ENCODE results near the gene COX14. TPM values are rescaled to one million over a fixed set of nuclear protein-coding genes. Genes with fewer than 3 reads are reported as not detected.

Gene COX14
- total and polyA plus RNA-seq, 4 experiments from 2014 or later = 53.3 to 354 (median 158) TPM

DNA sequence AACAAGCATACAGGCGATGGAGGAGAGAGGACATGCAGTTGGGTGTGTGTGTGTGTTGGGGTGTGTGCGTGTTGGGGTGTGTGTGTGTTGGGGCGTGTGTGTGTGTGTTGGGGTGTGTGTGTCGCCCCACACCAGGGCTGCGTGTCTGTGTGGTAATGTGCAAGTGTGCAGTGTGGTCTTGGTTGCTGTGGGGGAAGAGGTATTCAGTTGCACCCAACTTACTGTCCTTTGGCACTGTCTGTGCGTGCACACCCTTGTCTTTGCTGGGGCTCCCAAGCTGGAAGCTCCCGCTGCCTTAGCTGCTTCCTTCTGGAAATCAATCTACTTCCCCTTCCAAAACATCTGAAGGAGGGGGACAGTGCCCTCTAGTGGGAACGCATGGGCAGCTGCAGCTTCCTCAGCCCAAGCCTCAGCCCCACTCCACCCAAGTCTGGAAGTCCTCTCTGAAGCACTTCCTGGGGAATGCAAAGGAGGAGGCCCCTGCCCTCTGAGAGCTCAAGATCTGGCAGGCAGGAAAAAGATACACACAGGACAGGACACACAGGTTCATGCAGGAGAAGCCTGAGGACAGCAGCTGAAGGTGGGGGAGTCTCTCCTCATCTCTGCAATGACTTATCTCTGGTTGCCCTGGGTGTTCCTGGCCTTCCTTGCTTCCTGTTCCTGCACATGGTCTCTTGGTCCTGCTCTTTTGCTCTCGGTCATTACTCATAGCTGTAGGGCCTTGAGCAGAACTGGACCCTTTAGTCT lies 41.5 kb upstream of the COX14 start:
- Mint-ChIP-seq H3K4me3 (peak overlapping the region in 1 of 8 donors; percentile 3), H3K36me3 (no peaks in the 10 kb centered on the region), H3K9me3 (no peaks in the 10 kb centered on the region), H3K27me3 (peaks cover 0 to 6% of the 10 kb centered on the region in 2 donors), H3K27ac (peak overlapping the region in 2 of 7 donors; percentile 55 to 68), H3K4me1 (peaks cover 5 to 13% (median 8%) of the 10 kb centered on the region in 4 donors)
- DNase-seq = peak; percentile 50 to 61 (median 55)
- Histone ChIP-seq H3K4me1 (ENCODE audit: insufficient read depth, low read length) (peaks cover 3% of the 10 kb centered on the region), H3K27ac (ENCODE audit: low read depth, low read length) (no peak overlapping the region), H3K27me3 (ENCODE audit: insufficient read depth, low read length) (no peaks in the 10 kb centered on the region), H3K4me3 (ENCODE audit: low read length in 2 of 2) (no peak overlapping the region), H3K9me3 (ENCODE audit: control insufficient read depth in 1 of 2, low read length in 2 of 2) (no peaks in the 10 kb centered on the region), H3K36me3 (ENCODE audit: insufficient read depth, low read length) (no peaks in the 10 kb centered on the region)
- CTCF ChIA-PET (ENCODE audit: partially characterized antibody) = interaction anchor here (0.5 to 8.6 kb wide), 45 partner anchors 10 to 552 kb away, joined by 3 to 88 read pairs (median 4); partner anchors contain the start of genes CERS5, COX14, RACGAP1 and SMARCD1
- intact Hi-C loops (cut with micrococcal nuclease) = loop anchor here (1.0 to 10.0 kb wide), 3 partner anchors 103 to 244 kb away; no protein-coding TSS in a partner anchor
- POLR2A ChIA-PET (ENCODE audit: partially characterized antibody) = interaction anchor here (0.9 to 1.1 kb wide), 2 partner anchors 9 to 14 kb away, joined by 3 to 4 read pairs; partner anchors contain the start of gene SMARCD1

GRCh38 chr12:50072198-50072907 lies 39.7 kb upstream of the COX14 start:
- DNase-seq = no peak
- Mint-ChIP-seq H3K36me3 (no peaks in the 10 kb centered on the region), H3K9me3 (no peaks in the 10 kb centered on the region), H3K4me3 (no peak overlapping the region), H3K27me3 (peaks cover 0 to 6% of the 10 kb centered on the region in 2 donors), H3K4me1 (peaks cover 5 to 13% (median 8%) of the 10 kb centered on the region in 4 donors), H3K27ac (no peak overlapping the region)
- ChIA-PET CTCF (ENCODE audit: partially characterized antibody) (interaction anchor here (0.6 to 8.6 kb wide), 7 partner anchors 17 to 149 kb away, joined by 3 to 88 read pairs (median 17); partner anchors contain the start of gene COX14), POLR2A (ENCODE audit: partially characterized antibody) (no interaction called here)
- no peak overlapping the region for H3K4me3 ChIP-seq (ENCODE audit: low read length in 2 of 2)
- no peaks in the 10 kb centered on the region for H3K9me3 ChIP-seq (ENCODE audit: control insufficient read depth in 1 of 2, low read length in 2 of 2)
- H3K27me3 ChIP-seq (ENCODE audit: insufficient read depth, low read length) = no peaks in the 10 kb centered on the region
- H3K36me3 ChIP-seq (ENCODE audit: insufficient read depth, low read length) = no peaks in the 10 kb centered on the region
- no peak overlapping the region for H3K27ac ChIP-seq (ENCODE audit: low read depth, low read length)
- peaks cover 3% of the 10 kb centered on the region for H3K4me1 ChIP-seq (ENCODE audit: insufficient read depth, low read length)
- intact Hi-C loops (cut with micrococcal nuclease) = loop anchor here (10.0 kb wide), 1 partner anchor 242 kb away; no protein-coding TSS in a partner anchor

- DNase-seq = no peak
- no peaks in the 10 kb centered on the region for H3K27me3 ChIP-seq (ENCODE audit: insufficient read depth, low read length)
- Mint-ChIP-seq H3K27me3 (peaks cover 0 to 6% of the 10 kb centered on the region in 2 donors), H3K9me3 (no peaks in the 10 kb centered on the region), H3K27ac (no peak overlapping the region), H3K36me3 (no peaks in the 10 kb centered on the region), H3K4me3 (no peak overlapping the region), H3K4me1 (peaks cover 5 to 13% (median 8%) of the 10 kb centered on the region in 4 donors)
- intact Hi-C loops (cut with micrococcal nuclease) = loop anchor here (10.0 kb wide), 1 partner anchor 242 kb away; no protein-coding TSS in a partner anchor
- H3K4me3 ChIP-seq (ENCODE audit: low read length in 2 of 2) = no peak overlapping the region
- peaks cover 3% of the 10 kb centered on the region for H3K4me1 ChIP-seq (ENCODE audit: insufficient read depth, low read length)
- H3K36me3 ChIP-seq (ENCODE audit: insufficient read depth, low read length) = no peaks in the 10 kb centered on the region
- ChIA-PET POLR2A (ENCODE audit: partially characterized antibody) (no interaction called here), CTCF (ENCODE audit: partially characterized antibody) (interaction anchor here (1.2 to 8.6 kb wide), 8 partner anchors 38 to 148 kb away, joined by 3 to 88 read pairs (median 7); partner anchors contain the start of gene COX14)
- no peaks in the 10 kb centered on the region for H3K9me3 ChIP-seq (ENCODE audit: control insufficient read depth in 1 of 2, low read length in 2 of 2)
- no peak overlapping the region for H3K27ac ChIP-seq (ENCODE audit: low read depth, low read length)
Observed at GRCh38 chr12:50073206-50073605, 38.8 kb upstream of the COX14 start.

DNA sequence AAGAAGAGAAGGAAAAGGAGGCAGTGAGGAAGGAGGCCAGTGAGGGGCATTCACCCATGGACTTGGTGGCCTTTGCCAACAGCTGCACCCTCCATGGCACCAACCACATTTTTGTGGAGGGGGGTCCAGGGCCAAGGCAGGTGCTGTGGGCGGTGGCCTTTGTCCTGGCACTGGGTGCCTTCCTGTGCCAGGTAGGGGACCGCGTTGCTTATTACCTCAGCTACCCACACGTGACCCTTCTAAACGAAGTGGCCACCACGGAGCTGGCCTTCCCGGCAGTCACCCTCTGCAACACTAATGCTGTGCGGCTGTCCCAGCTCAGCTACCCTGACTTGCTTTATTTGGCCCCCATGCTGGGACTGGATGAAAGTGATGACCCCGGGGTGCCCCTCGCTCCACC lies 38.3 kb upstream of the COX14 start:
- Histone ChIP-seq H3K27me3 (ENCODE audit: insufficient read depth, low read length) (no peaks in the 10 kb centered on the region), H3K4me3 (ENCODE audit: low read length in 2 of 2) (no peak overlapping the region), H3K27ac (ENCODE audit: low read depth, low read length) (no peak overlapping the region), H3K9me3 (ENCODE audit: control insufficient read depth in 1 of 2, low read length in 2 of 2) (no peaks in the 10 kb centered on the region), H3K36me3 (ENCODE audit: insufficient read depth, low read length) (no peaks in the 10 kb centered on the region), H3K4me1 (ENCODE audit: insufficient read depth, low read length) (peaks cover 3% of the 10 kb centered on the region)
- Mint-ChIP-seq H3K27ac (no peak overlapping the region), H3K4me1 (peaks cover 5 to 13% (median 8%) of the 10 kb centered on the region in 4 donors), H3K4me3 (no peak overlapping the region), H3K9me3 (no peaks in the 10 kb centered on the region), H3K27me3 (peaks cover 0 to 6% of the 10 kb centered on the region in 2 donors), H3K36me3 (no peaks in the 10 kb centered on the region)
- ChIA-PET POLR2A (ENCODE audit: partially characterized antibody) (interaction anchor here (1.6 kb wide), 1 partner anchor 11 kb away, joined by 4 read pairs; the partner anchor contains the start of gene SMARCD1), CTCF (ENCODE audit: partially characterized antibody) (interaction anchor here (1.0 to 8.6 kb wide), 14 partner anchors 8 to 148 kb away, joined by 3 to 88 read pairs (median 4); partner anchors contain the start of genes COX14 and SMARCD1)
- intact Hi-C loops (cut with micrococcal nuclease) = loop anchor here (10.0 kb wide), 1 partner anchor 241 kb away; no protein-coding TSS in a partner anchor
- no peak for DNase-seq

DNA sequence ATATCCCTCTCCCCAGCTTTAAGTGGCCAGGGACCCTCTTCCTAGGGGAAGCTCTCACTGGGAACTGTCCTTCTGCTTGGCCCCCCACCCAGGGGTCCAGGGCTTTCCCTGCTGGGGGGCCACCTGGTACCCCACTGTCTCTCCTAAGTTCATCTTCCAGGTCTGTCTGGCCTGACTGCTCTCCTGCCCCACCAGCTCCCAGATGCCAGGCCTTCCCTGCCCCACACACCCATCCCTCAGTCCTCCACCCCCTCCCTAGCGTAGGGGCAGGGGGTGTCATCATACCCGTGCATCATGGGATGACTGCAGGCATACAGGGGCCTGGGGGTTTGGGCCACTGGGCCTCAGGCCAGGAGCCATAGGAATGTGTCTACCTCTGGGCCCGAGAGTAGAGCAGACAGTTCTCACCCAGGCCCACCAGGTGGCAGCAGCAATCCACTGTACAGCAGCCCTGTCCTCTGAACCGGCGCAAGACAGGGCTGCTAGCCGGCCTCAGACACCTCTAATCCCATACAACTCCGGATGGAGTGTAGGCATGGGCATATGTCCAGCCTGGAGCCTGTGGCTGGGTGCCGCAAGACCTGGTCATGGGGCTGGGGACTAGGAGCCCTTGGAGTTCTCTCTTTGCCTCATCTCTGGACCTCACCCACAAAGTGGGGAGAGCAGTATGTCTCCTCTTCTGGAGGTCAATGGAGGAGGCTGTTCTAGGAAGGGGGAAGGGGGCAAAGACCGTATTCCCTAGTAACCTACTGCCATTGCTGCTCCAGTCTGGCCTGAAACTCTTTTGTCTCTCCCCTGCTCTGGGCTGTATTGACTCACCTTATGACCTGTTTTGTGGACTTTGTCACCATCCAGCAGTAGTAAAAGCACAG lies 36.9 kb upstream of the COX14 start:
- Mint-ChIP-seq H3K4me3 (no peak overlapping the region), H3K4me1 (peaks cover 5 to 11% (median 7%) of the 10 kb centered on the region in 4 donors), H3K27me3 (peaks cover 0 to 5% of the 10 kb centered on the region in 2 donors), H3K27ac (peak overlapping the region in 2 of 7 donors; percentile 64 to 79), H3K9me3 (no peaks in the 10 kb centered on the region), H3K36me3 (no peaks in the 10 kb centered on the region)
- H3K4me1 ChIP-seq (ENCODE audit: insufficient read depth, low read length) = peaks cover 3% of the 10 kb centered on the region
- POLR2A ChIA-PET (ENCODE audit: partially characterized antibody) = interaction anchor here (1.6 kb wide), 1 partner anchor 10 kb away, joined by 4 read pairs; the partner anchor contains the start of gene SMARCD1
- no peaks in the 10 kb centered on the region for H3K9me3 ChIP-seq (ENCODE audit: control insufficient read depth in 1 of 2, low read length in 2 of 2)
- CTCF ChIA-PET (ENCODE audit: partially characterized antibody) = interaction anchor here (0.7 to 8.6 kb wide), 26 partner anchors 8 to 305 kb away, joined by 3 to 88 read pairs (median 4); partner anchors contain the start of genes AQP6, COX14, LIMA1 and SMARCD1
- no peak overlapping the region for H3K27ac ChIP-seq (ENCODE audit: low read depth, low read length)
- no peak overlapping the region for H3K4me3 ChIP-seq (ENCODE audit: low read length in 2 of 2)
- H3K36me3 ChIP-seq (ENCODE audit: insufficient read depth, low read length) = no peaks in the 10 kb centered on the region
- peak; percentile 67 to 77 (median 72) for DNase-seq
- no peaks in the 10 kb centered on the region for H3K27me3 ChIP-seq (ENCODE audit: insufficient read depth, low read length)
- intact Hi-C loops (cut with micrococcal nuclease) = loop anchor here (1.0 to 10.0 kb wide), 3 partner anchors 57 to 240 kb away; no protein-coding TSS in a partner anchor

DNA sequence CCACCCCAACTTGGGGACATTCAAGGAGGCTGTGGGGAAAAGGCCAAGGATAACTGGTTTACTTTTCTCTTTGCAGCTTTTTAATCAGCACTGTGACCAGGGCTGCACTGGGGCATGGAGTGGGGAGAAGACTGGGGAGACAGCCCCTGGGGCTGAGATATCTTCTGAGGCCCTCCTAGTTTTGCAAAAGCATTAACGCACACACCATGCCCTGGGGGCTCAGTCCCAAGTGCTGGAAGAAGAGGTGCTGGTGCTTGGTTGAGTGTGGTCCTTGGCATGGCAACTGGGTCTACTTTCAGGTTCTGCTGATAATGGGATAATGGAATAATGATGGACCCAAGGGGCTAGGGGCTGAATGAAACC lies 36.2 kb upstream of the COX14 start:
- Mint-ChIP-seq H3K4me1 (peaks cover under 1 to 5% (median 2%) of the 10 kb centered on the region in 4 donors), H3K27me3 (no peaks in the 10 kb centered on the region), H3K36me3 (no peaks in the 10 kb centered on the region), H3K9me3 (no peaks in the 10 kb centered on the region), H3K4me3 (no peak overlapping the region), H3K27ac (peak overlapping the region in 1 of 7 donors; percentile 79)
- intact Hi-C loops (cut with micrococcal nuclease) = loop anchor here (1.0 to 10.0 kb wide), 3 partner anchors 57 to 239 kb away; no protein-coding TSS in a partner anchor
- Histone ChIP-seq H3K4me1 (ENCODE audit: insufficient read depth, low read length) (peaks cover 3% of the 10 kb centered on the region), H3K27me3 (ENCODE audit: insufficient read depth, low read length) (no peaks in the 10 kb centered on the region), H3K4me3 (ENCODE audit: low read length in 2 of 2) (no peak overlapping the region), H3K36me3 (ENCODE audit: insufficient read depth, low read length) (no peaks in the 10 kb centered on the region), H3K9me3 (ENCODE audit: control insufficient read depth in 1 of 2, low read length in 2 of 2) (no peaks in the 10 kb centered on the region), H3K27ac (ENCODE audit: low read depth, low read length) (no peak overlapping the region)
- ChIA-PET POLR2A (ENCODE audit: partially characterized antibody) (no interaction called here), CTCF (ENCODE audit: partially characterized antibody) (interaction anchor here (1.0 to 8.6 kb wide), 9 partner anchors 9 to 394 kb away, joined by 3 to 88 read pairs (median 7); partner anchors contain the start of genes CERS5, COX14 and SMARCD1)
- DNase-seq = no peak
